Esophagus (tissue), 2 donors: Measurements from ENCODE around the gene APEH. TPM values are rescaled to one million over a fixed set of nuclear protein-coding genes. Genes with fewer than 3 reads are reported as not detected.

ENCODE experiments used
- H3K27ac ChIP-seq, 2 donors: one replicate each; pipeline ENCODE4 v1.5.1; 2013; ENCODE audit warnings: low read depth in 2 of 2, mild to moderate bottlenecking in 2 of 2, inconsistent platforms in 1 of 2, low read length in 1 of 2, moderate library complexity in 1 of 2
- H3K27me3 ChIP-seq, 2 donors: one replicate each; pipeline ENCODE4 v1.6.1; 2013; ENCODE audit warnings: low read length in 2 of 2, control low read depth in 1 of 2, mild to moderate bottlenecking in 1 of 2; ENCODE audit not compliant: insufficient read depth in 2 of 2, control insufficient read depth in 1 of 2
- H3K36me3 ChIP-seq, 2 donors: one replicate each; pipeline ENCODE4 v1.6.1; 2013; ENCODE audit warnings: low read length in 1 of 2; ENCODE audit not compliant: control insufficient read depth in 2 of 2, insufficient read depth in 2 of 2
- H3K4me1 ChIP-seq, 2 donors: one replicate each; pipeline ENCODE4 v1.6.1; 2013; ENCODE audit warnings: low read length in 1 of 2; ENCODE audit not compliant: control insufficient read depth in 2 of 2, insufficient read depth in 2 of 2
- H3K4me3 ChIP-seq, 2 donors: one replicate each; pipeline ENCODE4 v1.5.1; 2013; ENCODE audit warnings: low read length in 2 of 2, mild to moderate bottlenecking in 2 of 2, low read depth in 1 of 2, moderate library complexity in 1 of 2
- H3K9me3 ChIP-seq, 2 donors: one replicate each; pipeline ENCODE4 v1.6.1; 2013; ENCODE audit warnings: mild to moderate bottlenecking in 2 of 2, low read depth in 1 of 2, low read length in 1 of 2, moderate library complexity in 1 of 2; ENCODE audit not compliant: control insufficient read depth in 2 of 2, insufficient read depth in 1 of 2
- WGBS, 2 donors: extraction: QIAGEN DNeasy Blood & Tissue Kit; methylation state at CpG; one replicate each; pipeline ENCODE4 v1.1.7; 2013; 5-methylcytosine and 5-hydroxymethylcytosine counted together
- polyA plus RNA-seq, 2 donors: library from polyadenylated mRNA; stranded (reverse); fragments of 200-250 nt; gene quantifications; one replicate each; pipeline ENCODE4 v1.2.3, GENCODE V29; 2013
- donor health status: healthy with polysubstance abuse.
- donor health status: Bipolar disorder and iron deficiency.

APEH gene
- polyA plus RNA-seq, 2 donors: 21.0 to 53.0 TPM

DNA sequence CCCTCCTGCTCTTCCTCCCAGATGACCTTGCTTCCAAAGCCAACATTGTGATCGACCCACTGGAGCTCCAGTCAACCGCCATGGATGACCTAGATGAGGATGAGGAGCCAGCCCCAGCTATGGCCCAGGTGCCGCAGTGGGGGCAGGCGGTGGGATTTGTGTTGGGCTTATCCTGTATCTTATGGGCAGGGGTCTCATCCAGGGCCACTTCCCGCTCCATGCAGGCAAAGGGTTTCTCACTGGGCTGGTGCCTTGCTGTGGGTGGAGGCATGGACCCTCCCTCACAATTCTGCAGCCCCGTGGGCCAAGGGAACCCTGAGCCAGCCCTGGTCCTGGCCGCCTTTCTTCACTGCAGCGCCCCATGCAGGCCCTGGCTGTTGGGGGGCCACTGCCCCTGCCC is 30.5 kb downstream of the APEH start:
- Histone ChIP-seq H3K27ac (no peak overlapping the region), H3K9me3 (no peaks in the 10 kb centered on the region), H3K27me3 (no peaks in the 10 kb centered on the region), H3K4me1 (no peaks in the 10 kb centered on the region), H3K4me3 (no peak overlapping the region), H3K36me3 (peaks cover 11 to 49% of the 10 kb centered on the region in 2 donors)
- 96 to 97% methylated on average over 8 of the region's 8 CpGs for WGBS, 2 donors

DNA sequence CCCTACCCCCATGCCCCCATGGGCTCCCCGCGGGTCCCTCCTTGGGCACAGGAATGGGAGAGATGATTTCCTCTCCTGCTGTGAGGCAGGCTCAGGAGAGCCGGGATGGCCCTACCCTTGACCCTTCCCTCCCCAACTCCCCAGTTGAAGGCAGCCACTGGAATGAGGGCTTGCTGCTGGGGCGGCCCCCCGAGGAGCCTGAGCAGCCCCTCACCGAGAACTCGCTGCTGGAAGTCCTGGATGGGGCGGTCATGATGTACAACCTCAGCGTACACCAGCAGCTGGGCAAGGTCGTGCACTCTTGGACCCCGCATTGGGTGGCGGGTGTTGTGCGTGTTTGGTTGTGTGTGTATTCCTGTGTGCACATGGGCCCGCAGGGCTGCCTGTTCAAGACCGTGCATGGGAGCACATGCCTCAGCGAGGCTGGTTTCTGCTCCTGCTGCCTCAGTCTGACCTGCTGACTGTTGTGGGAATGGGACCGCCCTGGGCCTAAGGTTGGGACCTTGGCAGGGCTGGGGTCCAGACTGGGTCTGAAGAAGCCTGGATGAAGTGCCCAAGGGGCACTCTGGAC is 31.3 kb downstream of the APEH start:
- Histone ChIP-seq H3K36me3 (peaks cover 11 to 47% of the 10 kb centered on the region in 2 donors), H3K27ac (no peak overlapping the region), H3K9me3 (no peaks in the 10 kb centered on the region), H3K27me3 (no peaks in the 10 kb centered on the region), H3K4me3 (no peak overlapping the region), H3K4me1 (no peaks in the 10 kb centered on the region)
- 93 to 94% methylated on average over 17 of the region's 17 CpGs for WGBS, 2 donors

GRCh38 chr3:49706456-49707112 is 32.4 kb downstream of the APEH start:
- 85 to 87% methylated on average over 9 of the region's 9 CpGs for WGBS, 2 donors
- no peaks in the 10 kb centered on the region for H3K4me1 ChIP-seq

GRCh38 chr3:49707113-49707480 is 32.9 kb downstream of the APEH start:
- no peaks in the 10 kb centered on the region for H3K27me3 ChIP-seq
- no peak overlapping the region for H3K4me3 ChIP-seq
- H3K9me3 ChIP-seq: no peaks in the 10 kb centered on the region
- H3K27ac ChIP-seq: no peak overlapping the region
- WGBS, 2 donors: 56 to 59% methylated on average over 4 of the region's 4 CpGs
- peaks cover 14 to 37% of the 10 kb centered on the region in 2 donors for H3K36me3 ChIP-seq
- H3K4me1 ChIP-seq: no peaks in the 10 kb centered on the region

More at GRCh38 chr3:49706456-49707112, 32.4 kb downstream of the APEH start:
- Histone ChIP-seq H3K9me3 (no peaks in the 10 kb centered on the region), H3K27me3 (no peaks in the 10 kb centered on the region), H3K27ac (no peak overlapping the region), H3K4me3 (no peak overlapping the region), H3K36me3 (peaks cover 13 to 39% of the 10 kb centered on the region in 2 donors)

DNA sequence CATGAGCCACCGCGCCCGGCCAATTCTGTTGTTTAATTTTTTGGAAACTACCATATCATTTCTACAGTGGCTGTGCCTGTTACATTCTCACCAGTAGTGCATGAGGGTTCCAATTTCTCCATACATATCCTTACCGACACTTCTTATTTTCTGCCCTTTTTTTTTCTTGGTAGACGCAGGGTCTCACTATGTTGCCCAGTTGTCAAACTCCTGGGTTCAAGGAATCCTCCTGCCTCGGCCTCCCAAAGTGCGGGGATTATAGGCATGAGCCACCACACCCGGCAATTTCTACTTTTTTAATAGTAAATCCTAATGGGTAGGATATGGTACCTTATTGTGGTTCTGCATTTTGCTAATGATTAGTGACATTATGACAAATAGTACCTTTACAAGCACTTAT is 35.7 kb downstream of the APEH start:
- H3K9me3 ChIP-seq: no peaks in the 10 kb centered on the region
- H3K4me1 ChIP-seq: no peaks in the 10 kb centered on the region
- no peak overlapping the region for H3K27ac ChIP-seq
- 93 to 96% methylated on average over 8 of the region's 8 CpGs for WGBS, 2 donors
- no peaks in the 10 kb centered on the region for H3K27me3 ChIP-seq
- H3K36me3 ChIP-seq: peaks cover 7 to 33% of the 10 kb centered on the region in 2 donors
- no peak overlapping the region for H3K4me3 ChIP-seq

- H3K4me1 ChIP-seq: no peaks in the 10 kb centered on the region
- H3K9me3 ChIP-seq: no peaks in the 10 kb centered on the region
- H3K27ac ChIP-seq: no peak overlapping the region
- 84 to 94% methylated on average over 5 of the region's 5 CpGs for WGBS, 2 donors
- no peaks in the 10 kb centered on the region for H3K27me3 ChIP-seq
- no peak overlapping the region for H3K4me3 ChIP-seq
- peaks cover 3 to 33% of the 10 kb centered on the region in 2 donors for H3K36me3 ChIP-seq
Observed at GRCh38 chr3:49711489-49711888, 37.3 kb downstream of the APEH start.

DNA sequence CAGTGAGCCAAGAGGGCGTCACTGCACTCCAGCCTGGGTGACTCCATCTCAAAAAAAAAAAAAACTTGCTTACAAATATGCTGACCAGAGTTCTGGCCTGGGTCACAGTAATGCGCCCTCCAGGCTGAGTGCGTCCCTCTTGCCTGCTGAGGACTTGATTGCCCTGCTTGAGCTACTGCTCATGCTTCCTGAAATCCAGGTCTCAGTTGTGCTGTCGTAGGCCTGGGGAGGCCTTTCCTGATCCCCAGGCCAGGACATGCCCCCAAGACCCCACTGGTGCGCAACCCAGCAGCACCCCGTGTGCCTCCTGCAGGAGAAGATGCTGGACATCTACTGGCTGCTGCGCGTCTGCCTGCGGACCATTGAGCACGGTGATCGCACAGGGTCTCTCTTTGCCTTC is 38.0 kb downstream of the APEH start:
- H3K9me3 ChIP-seq: no peaks in the 10 kb centered on the region
- H3K27me3 ChIP-seq: no peaks in the 10 kb centered on the region
- WGBS, 2 donors: 95 to 97% methylated on average over 11 of the region's 11 CpGs
- no peak overlapping the region for H3K27ac ChIP-seq
- no peaks in the 10 kb centered on the region for H3K4me1 ChIP-seq
- H3K36me3 ChIP-seq: peaks cover 3 to 29% of the 10 kb centered on the region in 2 donors
- H3K4me3 ChIP-seq: no peak overlapping the region

DNA sequence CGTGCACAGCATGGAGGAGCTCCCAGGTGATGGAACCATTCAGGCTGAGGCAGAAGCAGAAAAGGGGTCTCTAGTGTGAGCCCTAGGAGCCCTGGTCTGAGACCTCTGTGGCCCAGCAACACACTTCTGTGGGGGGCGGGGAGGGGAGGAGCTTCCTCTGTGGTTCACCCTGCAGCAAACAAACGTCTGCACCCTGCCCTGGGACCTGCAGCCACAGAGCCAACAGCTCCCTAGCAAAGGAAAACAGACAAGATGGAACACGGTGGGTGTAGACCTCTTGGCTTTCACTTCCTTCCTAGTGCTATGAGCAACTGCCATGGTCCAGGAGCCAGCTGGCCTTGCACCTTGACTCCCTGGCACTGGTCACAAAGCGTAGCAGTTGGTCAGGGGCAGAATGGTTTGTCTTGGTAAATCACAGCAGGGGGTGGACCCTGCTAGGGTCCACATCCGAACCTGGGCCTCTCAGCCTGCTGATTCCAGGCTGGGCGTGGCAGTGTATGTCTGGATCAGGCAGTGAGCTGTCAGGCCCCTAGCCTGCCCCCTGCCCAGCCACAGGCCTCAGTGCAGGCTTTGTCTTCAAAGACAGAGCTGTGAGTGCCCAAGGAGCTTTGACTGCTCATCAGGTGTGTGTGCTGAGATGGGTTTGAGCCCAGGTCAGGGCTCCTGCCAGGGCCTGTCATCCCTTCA is 38.6 kb downstream of the APEH start:
- H3K36me3 ChIP-seq: peaks cover 3 to 28% of the 10 kb centered on the region in 2 donors

GRCh38 chr3:49713336-49714105 is 39.4 kb downstream of the APEH start:
- Histone ChIP-seq H3K4me3 (no peak overlapping the region), H3K27ac (no peak overlapping the region), H3K9me3 (no peaks in the 10 kb centered on the region), H3K4me1 (peaks cover 3 to 7% of the 10 kb centered on the region in 2 donors), H3K36me3 (peaks cover 3 to 28% of the 10 kb centered on the region in 2 donors), H3K27me3 (no peaks in the 10 kb centered on the region)
- WGBS, 2 donors: 91 to 94% methylated on average over 25 of the region's 25 CpGs

More for the DNA sequence above, 38.6 kb downstream of the APEH start:
- H3K4me3 ChIP-seq: no peak overlapping the region
- no peaks in the 10 kb centered on the region for H3K4me1 ChIP-seq
- H3K27ac ChIP-seq: no peak overlapping the region
- H3K27me3 ChIP-seq: no peaks in the 10 kb centered on the region
- H3K9me3 ChIP-seq: no peaks in the 10 kb centered on the region
- 63 to 69% methylated on average over 7 of the region's 7 CpGs for WGBS, 2 donors
